T47D (cell line): ENCODE measurements around the gene NFATC1.

ENCODE experiments used
- DNase-seq, 2 experiments: peaks; one replicate each; pipeline versions ENCODE4 v3.0.0 to v3.0.0-alpha.2; 2011 to 2012; ENCODE audit warnings: low read depth in 1 of 2, low spot score in 1 of 2
- JUND ChIP-seq: IDR thresholded peaks from 2 replicates; pipeline ENCODE4 v1.6.1; 2012; ENCODE audit warnings: low read depth
- in situ Hi-C: cut with HindIII; loops from 2 replicates; pipeline ENCODE4 v1.10.0; 2016; ENCODE audit warnings: low sequenced_read_pairs, low pct_unique_long_range_greater_than_20kb

The NFATC1 gene

GRCh38 chr18:79379251-79379905, 16.4 kb upstream of the NFATC1 start:
- no peak for DNase-seq
- in situ Hi-C loops, result no loop called here
- no peak for TF ChIP-seq JUND

- no peak for TF ChIP-seq JUND
- no peak for DNase-seq
- in situ Hi-C loops, result no loop called here
Measured at GRCh38 chr18:79379931-79380815, 15.6 kb upstream of the NFATC1 start.

GRCh38 chr18:79380816-79381806, 14.6 kb upstream of the NFATC1 start:
- DNase-seq, result peak; percentile 52 to 69
- TF ChIP-seq JUND, result no peak
- in situ Hi-C loops, result no loop called here

GRCh38 chr18:79381811-79382311, 13.9 kb upstream of the NFATC1 start:
- in situ Hi-C loops, result no loop called here
- TF ChIP-seq JUND, result no peak
- no peak for DNase-seq

GRCh38 chr18:79382681-79383387, 12.9 kb upstream of the NFATC1 start:
- in situ Hi-C loops, result no loop called here
- DNase-seq, result no peak
- no peak for TF ChIP-seq JUND

- no peak for TF ChIP-seq JUND
- in situ Hi-C loops, result no loop called here
- DNase-seq, result no peak
Measured at GRCh38 chr18:79383388-79384056, 12.2 kb upstream of the NFATC1 start.

GRCh38 chr18:79384151-79384807, 11.5 kb upstream of the NFATC1 start:
- no peak for DNase-seq
- no peak for TF ChIP-seq JUND
- in situ Hi-C loops, result no loop called here

GRCh38 chr18:79384834-79385233, 10.9 kb upstream of the NFATC1 start:
- TF ChIP-seq JUND, result no peak
- DNase-seq, result no peak
- in situ Hi-C loops, result no loop called here

- in situ Hi-C loops, result no loop called here
- no peak for DNase-seq
- no peak for TF ChIP-seq JUND
Measured at GRCh38 chr18:79385326-79385707, 10.4 kb upstream of the NFATC1 start.

GRCh38 chr18:79385708-79386341, 9.9 kb upstream of the NFATC1 start:
- no peak for TF ChIP-seq JUND
- in situ Hi-C loops, result no loop called here
- DNase-seq, result no peak

GRCh38 chr18:79386547-79386946, 9.2 kb upstream of the NFATC1 start:
- no peak for TF ChIP-seq JUND
- no peak for DNase-seq
- in situ Hi-C loops, result no loop called here
